ENCODE data around the gene VEGFC. TPM values are rescaled to one million over a fixed set of nuclear protein-coding genes. Genes with fewer than 3 reads are reported as not detected.
A peak's percentile ranks its signal among the peaks of the same experiment; 100 is the strongest.

The VEGFC gene
- polyA plus RNA-seq, 1 donor (not counting 4 experiments of a cell fraction or from before 2014, with no cell fraction given) = 19.4 TPM

GRCh38 chr4:176781739-176782100 is 11.0 kb downstream of the VEGFC start:
- Histone ChIP-seq H3K4me1 (ENCODE audit: control insufficient read depth, extremely low read depth, insufficient read depth, low read length) (peaks cover 56% of the 10 kb centered on the region), H3K36me3 (ENCODE audit: control insufficient read depth in 2 of 2, extremely low read depth in 1 of 2, insufficient read depth in 2 of 2, low read length in 2 of 2) (no peaks in the 10 kb centered on the region), H3K9me1 (ENCODE audit: control insufficient read depth, extremely low read depth, insufficient read depth, low read length) (no peaks in the 10 kb centered on the region), H2AFZ (ENCODE audit: control insufficient read depth, low read length) (peak overlapping the region; percentile 12), H3K9me3 (ENCODE audit: control insufficient read depth, low read depth, low read length) (no peaks in the 10 kb centered on the region), H3K27me3 (ENCODE audit: control insufficient read depth, extremely low read depth, insufficient read depth, low read length) (no peaks in the 10 kb centered on the region), H4K20me1 (ENCODE audit: control insufficient read depth, extremely low read depth, insufficient read depth, low read length) (no peaks in the 10 kb centered on the region), H3K27ac (ENCODE audit: control insufficient read depth, insufficient read depth, low read length) (peak overlapping the region; percentile 70), H3K4me2 (ENCODE audit: control insufficient read depth, extremely low read depth, insufficient read depth, low read depth, low read length) (peak overlapping the region; percentile 81), H3K4me3 (ENCODE audit: control insufficient read depth in 2 of 3, extremely low read depth in 1 of 3, insufficient read depth in 2 of 3, low read depth in 1 of 3, low read length in 3 of 3) (peak overlapping the region in 2 of 3 experiments; percentile 12 to 25), H3K79me2 (ENCODE audit: control insufficient read depth, insufficient read depth, low read length) (peaks cover 97% of the 10 kb centered on the region), H3K9ac (ENCODE audit: control insufficient read depth, extremely low read depth, insufficient read depth, low read length) (peak overlapping the region; percentile 50)
- no peak for TF ChIP-seq EZH2 (IDR thresholded peaks at IDR 0.05; ENCODE audit: low read length)
- TF ChIP-seq CTCF (optimal IDR thresholded peaks at IDR 0.05 in 1 of 3, IDR thresholded peaks at IDR 0.05 in 1 of 3, conservative IDR thresholded peaks at IDR 0.05 in 1 of 3; ENCODE audit: extremely low read depth in 1 of 3, insufficient read depth in 2 of 3, low read length in 3 of 3) = no peak
- dilution Hi-C loops (cut with MboI; ENCODE audit: extremely low pct_ligation_motif_present, low sequenced_read_pairs) = no loop called here
- DNase-seq (ENCODE audit: low read depth, low spot score) (no peak), FAIRE-seq (peak; percentile 84)

- H4K20me1 ChIP-seq (ENCODE audit: control insufficient read depth, extremely low read depth, insufficient read depth, low read length) = no peaks in the 10 kb centered on the region
- no peak for TF ChIP-seq EZH2 (IDR thresholded peaks at IDR 0.05; ENCODE audit: low read length)
- no peak for TF ChIP-seq CTCF (optimal IDR thresholded peaks at IDR 0.05 in 1 of 3, IDR thresholded peaks at IDR 0.05 in 1 of 3, conservative IDR thresholded peaks at IDR 0.05 in 1 of 3; ENCODE audit: extremely low read depth in 1 of 3, insufficient read depth in 2 of 3, low read length in 3 of 3)
- H3K36me3 ChIP-seq (ENCODE audit: control insufficient read depth in 2 of 2, extremely low read depth in 1 of 2, insufficient read depth in 2 of 2, low read length in 2 of 2) = no peaks in the 10 kb centered on the region
- H3K9me3 ChIP-seq (ENCODE audit: control insufficient read depth, low read depth, low read length) = no peaks in the 10 kb centered on the region
- H3K9ac ChIP-seq (ENCODE audit: control insufficient read depth, extremely low read depth, insufficient read depth, low read length) = peak overlapping the region; percentile 50
- H3K4me2 ChIP-seq (ENCODE audit: control insufficient read depth, extremely low read depth, insufficient read depth, low read depth, low read length) = peak overlapping the region; percentile 81
- H2AFZ ChIP-seq (ENCODE audit: control insufficient read depth, low read length) = no peak overlapping the region
- H3K4me1 ChIP-seq (ENCODE audit: control insufficient read depth, extremely low read depth, insufficient read depth, low read length) = peaks cover 53% of the 10 kb centered on the region
- DNase-seq (ENCODE audit: low read depth, low spot score) (no peak), FAIRE-seq (no peak)
- no peaks in the 10 kb centered on the region for H3K27me3 ChIP-seq (ENCODE audit: control insufficient read depth, extremely low read depth, insufficient read depth, low read length)
- dilution Hi-C loops (cut with MboI; ENCODE audit: extremely low pct_ligation_motif_present, low sequenced_read_pairs) = no loop called here
- peak overlapping the region in 1 of 3 experiments; percentile 12 for H3K4me3 ChIP-seq (ENCODE audit: control insufficient read depth in 2 of 3, extremely low read depth in 1 of 3, insufficient read depth in 2 of 3, low read depth in 1 of 3, low read length in 3 of 3)
- H3K9me1 ChIP-seq (ENCODE audit: control insufficient read depth, extremely low read depth, insufficient read depth, low read length) = no peaks in the 10 kb centered on the region
- peaks cover 97% of the 10 kb centered on the region for H3K79me2 ChIP-seq (ENCODE audit: control insufficient read depth, insufficient read depth, low read length)
- H3K27ac ChIP-seq (ENCODE audit: control insufficient read depth, insufficient read depth, low read length) = peak overlapping the region; percentile 70
Observed at GRCh38 chr4:176780995-176781738, 11.6 kb downstream of the VEGFC start.

Measured in keratinocyte (primary cell).